GM19099 (cell line): ENCODE results near the gene LSAMP.

Experiments
- POLR2A ChIP-seq: IDR thresholded peaks from 3 replicates; pipeline ENCODE4 v1.6.1; 2011; ENCODE audit warnings: low read depth; ENCODE audit not compliant: insufficient read length; ENCODE audit errors: extremely low read depth

LSAMP gene

GRCh38 chr3:115989684-115990421, 455.4 kb downstream of the LSAMP start:
- no peak for TF ChIP-seq POLR2A

GRCh38 chr3:115986555-115987207, 458.6 kb downstream of the LSAMP start:
- TF ChIP-seq POLR2A, result no peak

GRCh38 chr3:115982629-115983028, 462.7 kb downstream of the LSAMP start:
- TF ChIP-seq POLR2A, result no peak

- no peak for TF ChIP-seq POLR2A
Measured at GRCh38 chr3:115982108-115982507, 463.2 kb downstream of the LSAMP start.

GRCh38 chr3:115980709-115981108, 464.6 kb downstream of the LSAMP start:
- TF ChIP-seq POLR2A, result no peak

GRCh38 chr3:115977866-115978265, 467.4 kb downstream of the LSAMP start:
- no peak for TF ChIP-seq POLR2A

GRCh38 chr3:115975796-115976195, 469.5 kb downstream of the LSAMP start:
- no peak for TF ChIP-seq POLR2A

- no peak for TF ChIP-seq POLR2A
Measured at GRCh38 chr3:115975353-115975752, 469.9 kb downstream of the LSAMP start.

- TF ChIP-seq POLR2A, result no peak
Measured at GRCh38 chr3:115974940-115975339, 470.3 kb downstream of the LSAMP start.

- TF ChIP-seq POLR2A, result no peak
Measured at GRCh38 chr3:115968871-115969270, 476.4 kb downstream of the LSAMP start.

- TF ChIP-seq POLR2A, result no peak
Measured at GRCh38 chr3:115961380-115961779, 483.9 kb downstream of the LSAMP start.

GRCh38 chr3:115960799-115961198, 484.5 kb downstream of the LSAMP start:
- TF ChIP-seq POLR2A, result no peak

- no peak for TF ChIP-seq POLR2A
Measured at GRCh38 chr3:115958526-115958925, 486.8 kb downstream of the LSAMP start.

GRCh38 chr3:115947325-115947724, 498.0 kb downstream of the LSAMP start:
- no peak for TF ChIP-seq POLR2A

GRCh38 chr3:115943579-115943978, 501.7 kb downstream of the LSAMP start:
- no peak for TF ChIP-seq POLR2A

GRCh38 chr3:115937054-115937453, 508.2 kb downstream of the LSAMP start:
- no peak for TF ChIP-seq POLR2A
